ENCODE results near the gene NKX1-1.

GRCh38 chr4:1366371-1367229 lies 39.6 kb downstream of the NKX1-1 start:
- TF ChIP-seq POLR2A (IDR thresholded peaks at IDR 0.05): no peak
- TF ChIP-seq, protein P1, sequence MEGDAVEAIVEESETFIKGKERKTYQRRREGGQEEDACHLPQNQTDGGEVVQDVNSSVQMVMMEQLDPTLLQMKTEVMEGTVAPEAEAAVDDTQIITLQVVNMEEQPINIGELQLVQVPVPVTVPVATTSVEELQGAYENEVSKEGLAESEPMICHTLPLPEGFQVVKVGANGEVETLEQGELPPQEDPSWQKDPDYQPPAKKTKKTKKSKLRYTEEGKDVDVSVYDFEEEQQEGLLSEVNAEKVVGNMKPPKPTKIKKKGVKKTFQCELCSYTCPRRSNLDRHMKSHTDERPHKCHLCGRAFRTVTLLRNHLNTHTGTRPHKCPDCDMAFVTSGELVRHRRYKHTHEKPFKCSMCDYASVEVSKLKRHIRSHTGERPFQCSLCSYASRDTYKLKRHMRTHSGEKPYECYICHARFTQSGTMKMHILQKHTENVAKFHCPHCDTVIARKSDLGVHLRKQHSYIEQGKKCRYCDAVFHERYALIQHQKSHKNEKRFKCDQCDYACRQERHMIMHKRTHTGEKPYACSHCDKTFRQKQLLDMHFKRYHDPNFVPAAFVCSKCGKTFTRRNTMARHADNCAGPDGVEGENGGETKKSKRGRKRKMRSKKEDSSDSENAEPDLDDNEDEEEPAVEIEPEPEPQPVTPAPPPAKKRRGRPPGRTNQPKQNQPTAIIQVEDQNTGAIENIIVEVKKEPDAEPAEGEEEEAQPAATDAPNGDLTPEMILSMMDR (IDR thresholded peaks at IDR 0.05): no peak
- TF ChIP-seq EP300 (IDR thresholded peaks at IDR 0.05): no peak

Data from gastroesophageal sphincter (tissue), 3 donors.